Chondrocyte (in vitro differentiated cells): ENCODE results near the gene COASY. TPM values are rescaled to one million over a fixed set of nuclear protein-coding genes. Genes with fewer than 3 reads are reported as not detected.

ENCODE experiments used
- DNase-seq: peaks from one replicate; pipeline ENCODE4 v3.0.0; 2021; ENCODE audit warnings: mixed read lengths, low spot score
- H3K27ac Mint-ChIP-seq: one replicate; pipeline ENCODE4 v1.8.0; 2021; ENCODE audit warnings: mild to moderate bottlenecking, moderate library complexity, mixed read lengths; ENCODE audit not compliant: unreplicated experiment
- H3K27me3 Mint-ChIP-seq: 2 replicates; pipeline ENCODE4 v1.8.0; 2021; ENCODE audit warnings: low read depth, mixed read lengths
- H3K36me3 Mint-ChIP-seq: 2 replicates; pipeline ENCODE4 v1.8.0; 2021; ENCODE audit warnings: low read depth, mixed read lengths
- H3K4me1 Mint-ChIP-seq: 2 replicates; pipeline ENCODE4 v1.8.0; 2021; ENCODE audit warnings: low read depth, mild to moderate bottlenecking, mixed read lengths
- H3K4me3 Mint-ChIP-seq: one replicate; pipeline ENCODE4 v1.8.0; 2021; ENCODE audit warnings: mild to moderate bottlenecking, moderate library complexity, mixed read lengths; ENCODE audit not compliant: unreplicated experiment
- H3K9me3 Mint-ChIP-seq: 2 replicates; pipeline ENCODE4 v1.8.0; 2021; ENCODE audit warnings: low read depth, mixed read lengths
- total RNA-seq: library from RNA; stranded (reverse); gene quantifications from 3 replicates; pipeline ENCODE4 v1.2.1, GENCODE V29; 2021
- TF ChIP-seq, protein P1 (sequence below): fragments of 200-600 bp; sonication (generic); IDR thresholded peaks from 2 replicates; pipeline ENCODE4 v1.5.0; 2021; ENCODE audit warnings: antibody characterized with exemption, mild to moderate bottlenecking, moderate library complexity

Gene COASY
- total RNA-seq, 1 donor from 2014 or later = 31.2 TPM

DNA sequence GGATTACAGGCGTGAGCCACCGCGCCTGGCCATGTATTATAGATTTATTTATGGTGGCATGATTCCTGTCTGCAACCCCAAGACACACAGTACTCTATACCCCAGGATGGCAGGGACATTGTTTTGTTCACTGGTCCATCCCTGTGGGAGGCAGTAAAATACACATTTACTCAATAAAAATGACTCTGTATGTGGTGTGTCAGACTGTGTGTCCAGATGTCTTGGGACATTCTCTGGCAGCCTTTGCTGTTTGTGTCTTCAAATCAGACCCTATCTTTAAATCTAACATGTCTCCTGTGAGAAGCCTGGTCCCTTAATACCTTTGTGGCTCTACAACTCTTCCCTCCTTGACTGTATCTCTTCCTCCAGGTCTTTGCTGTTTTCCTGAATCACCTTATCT is 1.7 kb upstream of the COASY start:
- Mint-ChIP-seq H3K9me3 (no peaks in the 10 kb centered on the region), H3K4me1 (peaks cover 48% of the 10 kb centered on the region), H3K27me3 (no peaks in the 10 kb centered on the region), H3K36me3 (no peaks in the 10 kb centered on the region), H3K27ac (peak overlapping the region; percentile 63), H3K4me3 (no peak overlapping the region)
- no peak for DNase-seq
- TF ChIP-seq, protein P1, sequence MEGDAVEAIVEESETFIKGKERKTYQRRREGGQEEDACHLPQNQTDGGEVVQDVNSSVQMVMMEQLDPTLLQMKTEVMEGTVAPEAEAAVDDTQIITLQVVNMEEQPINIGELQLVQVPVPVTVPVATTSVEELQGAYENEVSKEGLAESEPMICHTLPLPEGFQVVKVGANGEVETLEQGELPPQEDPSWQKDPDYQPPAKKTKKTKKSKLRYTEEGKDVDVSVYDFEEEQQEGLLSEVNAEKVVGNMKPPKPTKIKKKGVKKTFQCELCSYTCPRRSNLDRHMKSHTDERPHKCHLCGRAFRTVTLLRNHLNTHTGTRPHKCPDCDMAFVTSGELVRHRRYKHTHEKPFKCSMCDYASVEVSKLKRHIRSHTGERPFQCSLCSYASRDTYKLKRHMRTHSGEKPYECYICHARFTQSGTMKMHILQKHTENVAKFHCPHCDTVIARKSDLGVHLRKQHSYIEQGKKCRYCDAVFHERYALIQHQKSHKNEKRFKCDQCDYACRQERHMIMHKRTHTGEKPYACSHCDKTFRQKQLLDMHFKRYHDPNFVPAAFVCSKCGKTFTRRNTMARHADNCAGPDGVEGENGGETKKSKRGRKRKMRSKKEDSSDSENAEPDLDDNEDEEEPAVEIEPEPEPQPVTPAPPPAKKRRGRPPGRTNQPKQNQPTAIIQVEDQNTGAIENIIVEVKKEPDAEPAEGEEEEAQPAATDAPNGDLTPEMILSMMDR = no peak

- Mint-ChIP-seq H3K36me3 (peaks cover 2% of the 10 kb centered on the region), H3K27ac (peak overlapping the region; percentile 93), H3K4me1 (peaks cover 40% of the 10 kb centered on the region), H3K4me3 (peak overlapping the region; percentile 90), H3K9me3 (no peaks in the 10 kb centered on the region), H3K27me3 (no peaks in the 10 kb centered on the region)
- no peak for DNase-seq
- TF ChIP-seq, protein P1 = no peak
These were observed 617 bp downstream of the COASY start for GRCh38 chr17:42562388-42563142.

GRCh38 chr17:42563143-42563509 is 1.2 kb downstream of the COASY start:
- peak overlapping the region; percentile 90 for H3K4me3 Mint-ChIP-seq
- no peak for DNase-seq
- H3K9me3 Mint-ChIP-seq = no peaks in the 10 kb centered on the region
- TF ChIP-seq, protein P1 = no peak
- H3K27ac Mint-ChIP-seq = peak overlapping the region; percentile 93
- H3K4me1 Mint-ChIP-seq = peaks cover 45% of the 10 kb centered on the region
- H3K27me3 Mint-ChIP-seq = no peaks in the 10 kb centered on the region
- H3K36me3 Mint-ChIP-seq = peaks cover 5% of the 10 kb centered on the region

DNA sequence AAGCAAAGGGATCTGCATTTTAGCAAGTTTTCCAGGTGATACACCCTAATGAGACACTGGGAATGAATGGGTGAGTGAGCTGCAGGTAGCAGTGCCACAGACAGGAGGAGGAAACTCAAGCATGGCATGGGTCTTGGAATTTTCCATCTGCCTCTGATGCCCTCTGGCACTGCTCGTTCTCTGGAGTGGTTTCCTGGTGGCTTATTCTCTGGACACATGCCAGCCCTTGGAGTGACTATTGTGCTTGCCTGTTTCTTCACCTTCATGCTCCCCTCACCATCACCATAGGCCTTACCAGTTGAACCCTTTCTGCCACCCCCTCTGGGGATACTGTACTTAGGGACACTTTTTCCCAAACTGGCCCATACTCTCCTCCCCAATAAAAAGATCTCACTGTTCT is 1.6 kb downstream of the COASY start:
- TF ChIP-seq, protein P1 = no peak
- Mint-ChIP-seq H3K27ac (peak overlapping the region; percentile 61), H3K36me3 (peaks cover 5% of the 10 kb centered on the region), H3K4me1 (peaks cover 45% of the 10 kb centered on the region), H3K4me3 (peak overlapping the region; percentile 60), H3K27me3 (no peaks in the 10 kb centered on the region), H3K9me3 (no peaks in the 10 kb centered on the region)
- DNase-seq = no peak

GRCh38 chr17:42563950-42564349 is 2.0 kb downstream of the COASY start:
- no peaks in the 10 kb centered on the region for H3K27me3 Mint-ChIP-seq
- DNase-seq = no peak
- peaks cover 7% of the 10 kb centered on the region for H3K36me3 Mint-ChIP-seq
- peak overlapping the region; percentile 61 for H3K27ac Mint-ChIP-seq
- H3K9me3 Mint-ChIP-seq = no peaks in the 10 kb centered on the region
- peak overlapping the region; percentile 60 for H3K4me3 Mint-ChIP-seq
- peaks cover 48% of the 10 kb centered on the region for H3K4me1 Mint-ChIP-seq
- TF ChIP-seq, protein P1 = no peak
